ENCODE data around the gene RWDD3. TPM values are rescaled to one million over a fixed set of nuclear protein-coding genes. Genes with fewer than 3 reads are reported as not detected.

The RWDD3 gene
- total and polyA plus RNA-seq, 12 donors, result 2.9 to 66.2 (median 15.7) TPM

DNA sequence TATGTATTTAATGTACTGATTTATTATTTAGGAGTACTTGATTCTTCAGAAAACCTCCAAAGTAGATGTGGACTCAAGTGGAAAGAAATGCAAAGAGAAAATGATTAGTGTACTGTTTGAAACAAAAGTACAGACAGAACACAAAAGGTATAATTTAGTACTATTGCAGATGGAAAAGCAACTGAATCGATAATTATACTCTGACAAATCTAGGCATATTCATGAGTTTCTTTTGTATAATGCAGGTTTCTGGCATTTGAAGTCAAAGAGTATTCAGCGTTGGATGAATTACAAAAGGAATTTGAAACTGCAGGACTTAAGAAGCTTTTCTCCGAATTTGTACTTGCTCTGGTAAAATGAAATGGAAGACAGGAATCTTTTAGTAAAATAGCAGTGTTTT, 12.5 kb downstream of the RWDD3 start:
- Histone ChIP-seq H3K27me3 (no peaks in the 10 kb centered on the region), H3K4me3 (no peak overlapping the region), H3K9me3 (replicated peaks in 1 of 3) (no peaks in the 10 kb centered on the region), H3K27ac (no peak overlapping the region), H3K4me1 (replicated peaks in 1 of 2) (no peaks in the 10 kb centered on the region), H3K36me3 (replicated peaks in 1 of 2) (peaks cover 0 to 4% of the 10 kb centered on the region in 2 donors)
- no peak for DNase-seq
- intact Hi-C loops (cut with DNase I), result no loop called here
- 92 to 96% (median 94%) methylated on average over 3 of the region's 3 CpGs for WGBS, 4 donors
- no peak for TF ChIP-seq POLR2A (IDR thresholded peaks at IDR 0.05)
- TF ChIP-seq, protein P1, sequence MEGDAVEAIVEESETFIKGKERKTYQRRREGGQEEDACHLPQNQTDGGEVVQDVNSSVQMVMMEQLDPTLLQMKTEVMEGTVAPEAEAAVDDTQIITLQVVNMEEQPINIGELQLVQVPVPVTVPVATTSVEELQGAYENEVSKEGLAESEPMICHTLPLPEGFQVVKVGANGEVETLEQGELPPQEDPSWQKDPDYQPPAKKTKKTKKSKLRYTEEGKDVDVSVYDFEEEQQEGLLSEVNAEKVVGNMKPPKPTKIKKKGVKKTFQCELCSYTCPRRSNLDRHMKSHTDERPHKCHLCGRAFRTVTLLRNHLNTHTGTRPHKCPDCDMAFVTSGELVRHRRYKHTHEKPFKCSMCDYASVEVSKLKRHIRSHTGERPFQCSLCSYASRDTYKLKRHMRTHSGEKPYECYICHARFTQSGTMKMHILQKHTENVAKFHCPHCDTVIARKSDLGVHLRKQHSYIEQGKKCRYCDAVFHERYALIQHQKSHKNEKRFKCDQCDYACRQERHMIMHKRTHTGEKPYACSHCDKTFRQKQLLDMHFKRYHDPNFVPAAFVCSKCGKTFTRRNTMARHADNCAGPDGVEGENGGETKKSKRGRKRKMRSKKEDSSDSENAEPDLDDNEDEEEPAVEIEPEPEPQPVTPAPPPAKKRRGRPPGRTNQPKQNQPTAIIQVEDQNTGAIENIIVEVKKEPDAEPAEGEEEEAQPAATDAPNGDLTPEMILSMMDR (IDR thresholded peaks at IDR 0.05), result no peak

DNA sequence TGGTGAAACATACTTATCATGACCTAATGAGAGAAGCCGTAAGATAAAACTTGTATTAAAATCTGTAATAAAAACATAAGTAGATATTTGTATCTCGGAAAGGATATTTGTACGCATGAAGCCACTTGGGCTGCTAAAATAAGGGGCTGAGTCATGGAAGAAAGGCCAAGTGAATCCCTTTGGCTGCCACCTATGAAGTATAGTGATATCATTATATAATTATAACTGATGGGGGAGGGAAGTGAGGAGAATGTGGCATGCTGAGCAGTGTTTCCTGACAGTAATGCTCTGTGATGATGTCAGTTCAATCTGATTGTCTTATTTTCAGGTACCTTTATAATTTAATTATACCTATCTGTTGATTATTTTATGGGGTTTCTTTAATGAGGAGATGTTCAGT, 13.6 kb downstream of the RWDD3 start:
- no peaks in the 10 kb centered on the region for H3K9me3 ChIP-seq (replicated peaks in 1 of 3)
- H3K27ac ChIP-seq, result no peak overlapping the region
- 92 to 96% (median 94%) methylated on average over 3 of the region's 3 CpGs for WGBS, 4 donors
- TF ChIP-seq, protein P1 (IDR thresholded peaks at IDR 0.05), result no peak
- TF ChIP-seq POLR2A (IDR thresholded peaks at IDR 0.05), result no peak
- DNase-seq, result no peak
- no peaks in the 10 kb centered on the region for H3K27me3 ChIP-seq
- no peak overlapping the region for H3K4me3 ChIP-seq
- intact Hi-C loops (cut with DNase I), result no loop called here
- H3K36me3 ChIP-seq (replicated peaks in 1 of 2), result peaks cover 0 to 4% of the 10 kb centered on the region in 2 donors
- H3K4me1 ChIP-seq (replicated peaks in 1 of 2), result no peaks in the 10 kb centered on the region

DNA sequence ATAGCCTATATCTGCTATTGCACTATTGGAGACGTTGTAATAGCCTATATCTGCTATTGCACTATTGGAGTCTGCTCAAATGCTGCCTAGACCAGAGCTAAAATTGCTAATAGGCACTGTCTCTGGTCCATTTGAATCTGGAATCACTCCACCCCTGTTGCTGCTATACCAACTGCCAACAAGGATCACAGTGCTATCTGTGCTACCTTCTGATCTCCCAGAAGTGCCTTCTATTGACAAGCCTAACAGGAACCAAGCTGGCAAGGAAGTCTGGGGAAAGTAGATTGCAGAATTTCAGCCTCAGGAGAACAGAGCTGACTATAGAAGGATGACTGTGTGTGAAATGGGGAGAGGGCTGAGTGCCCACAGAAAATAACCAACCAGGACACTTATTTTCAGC, 15.9 kb downstream of the RWDD3 start:
- DNase-seq, result no peak

DNA sequence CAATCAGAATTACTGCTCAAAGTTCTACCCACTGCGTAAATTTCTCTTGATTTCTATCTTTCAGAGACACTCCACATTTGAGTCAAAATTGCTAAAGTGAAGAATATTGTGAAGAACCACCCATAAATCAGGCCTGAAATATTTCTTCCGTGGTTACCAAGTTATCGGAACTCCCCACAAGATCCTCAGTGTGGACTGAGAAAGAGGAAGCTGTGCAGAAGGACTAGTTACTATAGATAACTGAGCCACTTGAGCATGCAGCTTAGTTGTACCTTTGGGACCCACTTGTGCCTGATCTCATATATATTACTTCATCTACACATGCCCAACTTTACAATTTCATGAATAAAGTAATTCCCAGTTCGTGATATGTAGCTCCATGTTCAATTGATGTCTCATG, 18.4 kb downstream of the RWDD3 start:
- no peaks in the 10 kb centered on the region for H3K9me3 ChIP-seq (replicated peaks in 1 of 3)
- intact Hi-C loops (cut with DNase I), result no loop called here
- no peaks in the 10 kb centered on the region for H3K27me3 ChIP-seq
- no peak overlapping the region for H3K4me3 ChIP-seq
- no peak for DNase-seq
- TF ChIP-seq, protein P1 (IDR thresholded peaks at IDR 0.05), result no peak
- no peak overlapping the region for H3K27ac ChIP-seq
- no peaks in the 10 kb centered on the region for H3K4me1 ChIP-seq (replicated peaks in 1 of 2)
- H3K36me3 ChIP-seq (replicated peaks in 1 of 2), result peaks cover 0 to 4% of the 10 kb centered on the region in 2 donors
- 83 to 92% (median 87%) methylated on average over 4 of the region's 4 CpGs for WGBS, 4 donors

More for the DNA sequence above, 15.9 kb downstream of the RWDD3 start:
- H3K27me3 ChIP-seq, result no peaks in the 10 kb centered on the region
- H3K36me3 ChIP-seq (replicated peaks in 1 of 2), result peaks cover 0 to 4% of the 10 kb centered on the region in 2 donors
- TF ChIP-seq, protein P1 (IDR thresholded peaks at IDR 0.05), result no peak
- TF ChIP-seq POLR2A (IDR thresholded peaks at IDR 0.05), result no peak
- no peak overlapping the region for H3K27ac ChIP-seq
- no peaks in the 10 kb centered on the region for H3K4me1 ChIP-seq (replicated peaks in 1 of 2)
- no peaks in the 10 kb centered on the region for H3K9me3 ChIP-seq (replicated peaks in 1 of 3)
- intact Hi-C loops (cut with DNase I), result no loop called here
- WGBS, 4 donors, result 56 to 88% (median 65%) methylated on average over 1 of the region's 1 CpG
- H3K4me3 ChIP-seq, result no peak overlapping the region
